ENCODE results near the gene NCBP2L.
A peak's percentile ranks its signal among the peaks of the same experiment; 100 is the strongest.

The NCBP2L gene

GRCh38 chrX:107834275-107835201, 57.0 kb downstream of the NCBP2L start:
- H3K4me3 ChIP-seq (replicated peaks in 1 of 2; ENCODE audit: low read depth in 2 of 2, low read length in 2 of 2) = no peak overlapping the region
- DNase-seq (ENCODE audit: low read depth in 2 of 2) = peak; percentile 12 to 17
- TF ChIP-seq, protein P1, sequence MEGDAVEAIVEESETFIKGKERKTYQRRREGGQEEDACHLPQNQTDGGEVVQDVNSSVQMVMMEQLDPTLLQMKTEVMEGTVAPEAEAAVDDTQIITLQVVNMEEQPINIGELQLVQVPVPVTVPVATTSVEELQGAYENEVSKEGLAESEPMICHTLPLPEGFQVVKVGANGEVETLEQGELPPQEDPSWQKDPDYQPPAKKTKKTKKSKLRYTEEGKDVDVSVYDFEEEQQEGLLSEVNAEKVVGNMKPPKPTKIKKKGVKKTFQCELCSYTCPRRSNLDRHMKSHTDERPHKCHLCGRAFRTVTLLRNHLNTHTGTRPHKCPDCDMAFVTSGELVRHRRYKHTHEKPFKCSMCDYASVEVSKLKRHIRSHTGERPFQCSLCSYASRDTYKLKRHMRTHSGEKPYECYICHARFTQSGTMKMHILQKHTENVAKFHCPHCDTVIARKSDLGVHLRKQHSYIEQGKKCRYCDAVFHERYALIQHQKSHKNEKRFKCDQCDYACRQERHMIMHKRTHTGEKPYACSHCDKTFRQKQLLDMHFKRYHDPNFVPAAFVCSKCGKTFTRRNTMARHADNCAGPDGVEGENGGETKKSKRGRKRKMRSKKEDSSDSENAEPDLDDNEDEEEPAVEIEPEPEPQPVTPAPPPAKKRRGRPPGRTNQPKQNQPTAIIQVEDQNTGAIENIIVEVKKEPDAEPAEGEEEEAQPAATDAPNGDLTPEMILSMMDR (IDR thresholded peaks at IDR 0.05; ENCODE audit: low read depth, low read length) = no peak

- DNase-seq (ENCODE audit: low read depth in 2 of 2) = no peak
- TF ChIP-seq, protein P1 (IDR thresholded peaks at IDR 0.05; ENCODE audit: low read depth, low read length) = no peak
- H3K4me3 ChIP-seq (replicated peaks in 1 of 2; ENCODE audit: low read depth in 2 of 2, low read length in 2 of 2) = no peak overlapping the region
Observed at GRCh38 chrX:107836958-107837357, 59.4 kb downstream of the NCBP2L start.

GRCh38 chrX:107840971-107841370, 63.4 kb downstream of the NCBP2L start:
- no peak overlapping the region for H3K4me3 ChIP-seq (replicated peaks in 1 of 2; ENCODE audit: low read depth in 2 of 2, low read length in 2 of 2)
- DNase-seq (ENCODE audit: low read depth in 2 of 2) = no peak
- TF ChIP-seq, protein P1 (IDR thresholded peaks at IDR 0.05; ENCODE audit: low read depth, low read length) = no peak

- no peak for DNase-seq (ENCODE audit: low read depth in 2 of 2)
Observed at GRCh38 chrX:107842715-107843400, 65.3 kb downstream of the NCBP2L start.

More at GRCh38 chrX:107842715-107843400, 65.3 kb downstream of the NCBP2L start:
- TF ChIP-seq, protein P1 (IDR thresholded peaks at IDR 0.05; ENCODE audit: low read depth, low read length) = no peak
- H3K4me3 ChIP-seq (replicated peaks in 1 of 2; ENCODE audit: low read depth in 2 of 2, low read length in 2 of 2) = no peak overlapping the region
